SK-N-SH (cell line): ENCODE results near the gene TMEM35B. TPM values are rescaled to one million over a fixed set of nuclear protein-coding genes. Genes with fewer than 3 reads are reported as not detected.

ENCODE experiments used
- CTCF ChIA-PET: fragments of 300-600, 350-600 bp; formaldehyde crosslinking; extraction: SDS; loops from one replicate; lab custom pipeline; 2021; lab: Yijun Ruan, JAX
- POLR2A ChIA-PET: fragments of 350-600 bp; sonication (Branson Sonifier 250); formaldehyde crosslinking; extraction: SDS; loops from one replicate; lab custom pipeline; 2020; ENCODE audit warnings: antibody characterized with exemption, inconsistent platforms; lab: Yijun Ruan, JAX
- DNase-seq: peaks from one replicate; pipeline ENCODE4 v3.0.0; 2012
- H2AFZ ChIP-seq: fragments of 200-600 bp; sonication (generic); 2 replicates; pipeline ENCODE4 v1.8.1; 2016; ENCODE audit warnings: antibody characterized with exemption, mild to moderate bottlenecking, low read depth
- H3F3A ChIP-seq: fragments of 200-600 bp; sonication (generic); replicated peaks from 2 replicates; pipeline ENCODE3; 2016; ENCODE audit warnings: antibody characterized with exemption, mild to moderate bottlenecking; ENCODE audit not compliant: insufficient read depth
- H3K27ac ChIP-seq, 2 experiments: fragments of 200-500 bp in 1 of 2; fragments of 200-600 bp in 1 of 2; sonication (Bioruptor generic) in 1 of 2; sonication (generic), shearing (Covaris generic) in 1 of 2; 2 replicates each; pipeline versions ENCODE4 v1.5.1 to v1.6.1; 2014 to 2016; ENCODE audit warnings: low read depth in 2 of 2, inconsistent platforms in 1 of 2, low read length in 1 of 2, mild to moderate bottlenecking in 1 of 2, mixed read lengths in 1 of 2
- H3K27me3 ChIP-seq: fragments of 200-600 bp; sonication (generic), shearing (Covaris generic); 2 replicates; pipeline ENCODE4 v1.6.1; 2016; ENCODE audit warnings: mixed run types; ENCODE audit not compliant: insufficient read depth
- H3K36me3 ChIP-seq, 2 experiments: fragments of 200-500 bp in 1 of 2; fragments of 200-600 bp in 1 of 2; sonication (Bioruptor generic) in 1 of 2; sonication (generic) in 1 of 2; replicated peaks in 1 of 2; 2 replicates each; pipeline versions ENCODE3 to v1.5.1; 2014 to 2016; ENCODE audit warnings: low read length in 1 of 2, mild to moderate bottlenecking in 1 of 2; ENCODE audit not compliant: insufficient read depth in 2 of 2, control insufficient read depth in 1 of 2
- H3K4me1 ChIP-seq, 2 experiments: fragments of 200-500 bp in 1 of 2; fragments of 200-600 bp in 1 of 2; sonication (Bioruptor generic) in 1 of 2; sonication (generic), shearing (Covaris generic) in 1 of 2; 2 replicates each; pipeline versions ENCODE4 v1.5.1 to v1.6.1; 2014 to 2016; ENCODE audit warnings: low read depth in 1 of 2, low read length in 1 of 2, mixed run types in 1 of 2; ENCODE audit not compliant: insufficient read depth in 2 of 2, control insufficient read depth in 1 of 2
- H3K4me2 ChIP-seq: fragments of 200-600 bp; sonication (generic), shearing (Covaris generic); 2 replicates; pipeline ENCODE4 v1.6.1; 2017; ENCODE audit warnings: mixed run types
- H3K4me3 ChIP-seq, 2 experiments: fragments of 200-500 bp in 1 of 2; fragments of 200-600 bp in 1 of 2; sonication (Bioruptor generic) in 1 of 2; sonication (generic), shearing (Covaris generic) in 1 of 2; 2 replicates each; pipeline versions ENCODE4 v1.5.1 to v1.8.1; 2014 to 2016; ENCODE audit warnings: low read depth in 2 of 2, inconsistent platforms in 1 of 2, low read length in 1 of 2, mild to moderate bottlenecking in 1 of 2, mixed read lengths in 1 of 2, moderate library complexity in 1 of 2
- H3K79me2 ChIP-seq: fragments of 200-600 bp; sonication (generic); 2 replicates; pipeline ENCODE4 v1.8.1; 2017; ENCODE audit warnings: mild to moderate bottlenecking; ENCODE audit not compliant: insufficient read depth
- H3K9ac ChIP-seq: fragments of 200-600 bp; sonication (generic); 2 replicates; pipeline ENCODE4 v1.6.1; 2017; ENCODE audit warnings: mixed run types
- H3K9me2 ChIP-seq: fragments of 200-600 bp; sonication (generic); 2 replicates; pipeline ENCODE4 v1.6.1; 2017; ENCODE audit warnings: mixed run types
- H3K9me3 ChIP-seq: fragments of 200-600 bp; sonication (generic); 2 replicates; pipeline ENCODE4 v1.6.1; 2017; ENCODE audit warnings: mixed run types, mild to moderate bottlenecking, moderate library complexity
- H4K20me1 ChIP-seq: fragments of 200-600 bp; sonication (generic); 2 replicates; pipeline ENCODE4 v1.6.1; 2017; ENCODE audit warnings: mild to moderate bottlenecking, mixed run types; ENCODE audit not compliant: insufficient read depth
- CHD2 ChIP-seq: fragments of 150-350 bp; IDR thresholded peaks from 2 replicates; pipeline ENCODE4 v1.6.1; 2018; ENCODE audit warnings: low read length; ENCODE audit not compliant: partially characterized antibody
- ELF1 ChIP-seq: IDR thresholded peaks from 2 replicates; pipeline ENCODE4 v1.4.0; 2012
- EP300 ChIP-seq, 2 experiments: IDR thresholded peaks; 2 replicates each; pipeline versions ENCODE4 v1.4.0 to v1.6.1; 2012; ENCODE audit warnings: borderline replicate concordance in 1 of 2, low read depth in 1 of 2, low read length in 1 of 2
- EZH2phosphoT487 ChIP-seq: fragments of 200-600 bp; sonication (generic); IDR thresholded peaks from 2 replicates; pipeline ENCODE4 v1.6.1; 2017; ENCODE audit warnings: low read depth, mixed run types, mild to moderate bottlenecking, antibody characterized with exemption, moderate library complexity, borderline replicate concordance
- FOXM1 ChIP-seq: IDR thresholded peaks from 2 replicates; pipeline ENCODE4 v1.4.0; 2012; ENCODE audit warnings: low read depth, mild to moderate bottlenecking
- GABPA ChIP-seq: IDR thresholded peaks from 2 replicates; pipeline ENCODE4 v1.4.0; 2012; ENCODE audit warnings: low read depth, mild to moderate bottlenecking
- IRF3 ChIP-seq: fragments of 150-350 bp; IDR thresholded peaks from 2 replicates; pipeline ENCODE4 v1.6.1; 2016; ENCODE audit warnings: mild to moderate bottlenecking, low read depth, low read length
- JUND ChIP-seq: IDR thresholded peaks from 2 replicates; pipeline ENCODE4 v1.4.0; 2012
- MAX ChIP-seq: IDR thresholded peaks from 2 replicates; pipeline ENCODE4 v1.4.0; 2012; ENCODE audit warnings: low read depth
- MEF2A ChIP-seq: IDR thresholded peaks from 2 replicates; pipeline ENCODE4 v1.4.0; 2012; ENCODE audit warnings: low read depth, borderline replicate concordance
- MXI1 ChIP-seq: IDR thresholded peaks from 2 replicates; pipeline ENCODE4 v1.6.1; 2012; ENCODE audit warnings: mild to moderate bottlenecking, low read depth, low read length, improper control_type of control experiment
- NFIC ChIP-seq: IDR thresholded peaks from 2 replicates; pipeline ENCODE4 v1.4.0; 2012; ENCODE audit warnings: borderline replicate concordance
- POLR2AphosphoS5 ChIP-seq: IDR thresholded peaks from 2 replicates; pipeline ENCODE4 v1.6.1; 2012; ENCODE audit warnings: low read depth, low read length
- RAD21 ChIP-seq: IDR thresholded peaks from 2 replicates; pipeline ENCODE4 v1.6.1; 2012; ENCODE audit warnings: mild to moderate bottlenecking, low read length
- RCOR1 ChIP-seq: fragments of 150-350 bp; IDR thresholded peaks from 2 replicates; pipeline ENCODE4 v1.6.1; 2017; ENCODE audit warnings: antibody characterized with exemption, low read length
- SIN3A ChIP-seq: IDR thresholded peaks from 2 replicates; pipeline ENCODE4 v1.6.1; 2012; ENCODE audit warnings: low read depth, mild to moderate bottlenecking, low read length, moderate library complexity, borderline replicate concordance
- SMC3 ChIP-seq: IDR thresholded peaks from 2 replicates; pipeline ENCODE4 v1.6.1; 2012; ENCODE audit warnings: low read depth, low read length, improper control_type of control experiment
- TCF12 ChIP-seq: IDR thresholded peaks from 2 replicates; pipeline ENCODE4 v1.4.0; 2012
- USF1 ChIP-seq: IDR thresholded peaks from 2 replicates; pipeline ENCODE4 v1.4.0; 2012; ENCODE audit warnings: low read depth, borderline replicate concordance
- YY1 ChIP-seq: IDR thresholded peaks from 2 replicates; pipeline ENCODE4 v1.4.0; 2012; ENCODE audit warnings: low read depth, mild to moderate bottlenecking
- WGBS: methylation state at CpG from one replicate; pipeline ENCODE4 v1.1.6; 2017; ENCODE audit warnings: low lambda C conversion rate; 5-methylcytosine and 5-hydroxymethylcytosine counted together
- polyA plus RNA-seq, 3 experiments: library from polyadenylated mRNA; depleted of rRNA; stranded (reverse); fragments of >200 nt; gene quantifications; 2 replicates each; pipeline ENCODE4 v1.2.3, GENCODE V29; 2012

Gene TMEM35B
- polyA plus RNA-seq, 1 of the 3 experiments (the other 2 are of a cell fraction) = 47.4 TPM

- peaks cover 7% of the 10 kb centered on the region for H3F3A ChIP-seq
- DNase-seq = no peak
- TF ChIP-seq NFIC (no peak), POLR2AphosphoS5 (no peak), EZH2phosphoT487 (no peak), IRF3 (no peak), EP300 (IDR thresholded peaks at IDR 0.05; ENCODE audit: borderline replicate concordance in 1 of 2, low read depth in 1 of 2, low read length in 1 of 2) (no peak), CHD2 (no peak), JUND (no peak), GABPA (no peak), RCOR1 (no peak), SMC3 (no peak), MXI1 (no peak), MAX (no peak), ELF1 (no peak), FOXM1 (no peak), MEF2A (no peak), TCF12 (no peak), YY1 (no peak), USF1 (no peak), SIN3A (no peak), RAD21 (no peak)
- no peak overlapping the region for H3K4me2 ChIP-seq
- no peak overlapping the region for H3K27ac ChIP-seq
- no peaks in the 10 kb centered on the region for H3K27me3 ChIP-seq
- H3K79me2 ChIP-seq = no peaks in the 10 kb centered on the region
- H3K4me1 ChIP-seq = no peaks in the 10 kb centered on the region
- no peak overlapping the region for H3K9ac ChIP-seq
- no peaks in the 10 kb centered on the region for H3K9me3 ChIP-seq
- ChIA-PET POLR2A (no interaction called here), CTCF (interaction anchor here (1.1 to 1.3 kb wide), 2 partner anchors 8 to 153 kb away, joined by 3 to 4 read pairs; no protein-coding TSS in a partner anchor)
- WGBS = 86% methylated on average over 3 of the region's 3 CpGs
- H3K9me2 ChIP-seq = no peaks in the 10 kb centered on the region
- H2AFZ ChIP-seq = no peak overlapping the region
- H3K36me3 ChIP-seq = peaks cover 38 to 70% of the 10 kb centered on the region in 2 experiments
- no peak overlapping the region for H3K4me3 ChIP-seq
- no peaks in the 10 kb centered on the region for H4K20me1 ChIP-seq
Observed at GRCh38 chr1:35005711-35006110, 20.6 kb upstream of the TMEM35B start.
